Dendritic cell treated with granulocyte-macrophage colony-stimulating factor and Interleukin-4, amounts not matched to agents 40 ng/mL and 50 ng/mL, for 4 days (primary cell): ENCODE results near the gene PCDHGB7.
"Not testable (repeated sequence)": the region's sequence is repeated elsewhere in the genome, so short reads cannot be mapped to it uniquely, and the experiment has no call there.

Experiments
- H3K27ac Mint-ChIP-seq: one replicate; pipeline ENCODE4 v1.8.0; 2022; ENCODE audit warnings: mild to moderate bottlenecking, mixed read lengths
- H3K27me3 Mint-ChIP-seq: one replicate; pipeline ENCODE4 v1.8.0; 2022; ENCODE audit warnings: mild to moderate bottlenecking, mixed read lengths
- H3K36me3 Mint-ChIP-seq: one replicate; pipeline ENCODE4 v1.8.0; 2022; ENCODE audit warnings: low read depth, mixed read lengths
- H3K4me1 Mint-ChIP-seq: one replicate; pipeline ENCODE4 v1.8.0; 2022; ENCODE audit warnings: low read depth, mixed read lengths
- H3K4me3 Mint-ChIP-seq: one replicate; pipeline ENCODE4 v1.8.0; 2022; ENCODE audit warnings: mild to moderate bottlenecking, moderate library complexity, mixed read lengths
- H3K9me3 Mint-ChIP-seq: one replicate; pipeline ENCODE4 v1.8.0; 2022; ENCODE audit warnings: mixed read lengths
- intact Hi-C: fragments of 100-400 bp; cut with micrococcal nuclease; formaldehyde crosslinking; loops from one replicate; pipeline ENCODE4 v1.15.0; 2022

Gene PCDHGB7

DNA sequence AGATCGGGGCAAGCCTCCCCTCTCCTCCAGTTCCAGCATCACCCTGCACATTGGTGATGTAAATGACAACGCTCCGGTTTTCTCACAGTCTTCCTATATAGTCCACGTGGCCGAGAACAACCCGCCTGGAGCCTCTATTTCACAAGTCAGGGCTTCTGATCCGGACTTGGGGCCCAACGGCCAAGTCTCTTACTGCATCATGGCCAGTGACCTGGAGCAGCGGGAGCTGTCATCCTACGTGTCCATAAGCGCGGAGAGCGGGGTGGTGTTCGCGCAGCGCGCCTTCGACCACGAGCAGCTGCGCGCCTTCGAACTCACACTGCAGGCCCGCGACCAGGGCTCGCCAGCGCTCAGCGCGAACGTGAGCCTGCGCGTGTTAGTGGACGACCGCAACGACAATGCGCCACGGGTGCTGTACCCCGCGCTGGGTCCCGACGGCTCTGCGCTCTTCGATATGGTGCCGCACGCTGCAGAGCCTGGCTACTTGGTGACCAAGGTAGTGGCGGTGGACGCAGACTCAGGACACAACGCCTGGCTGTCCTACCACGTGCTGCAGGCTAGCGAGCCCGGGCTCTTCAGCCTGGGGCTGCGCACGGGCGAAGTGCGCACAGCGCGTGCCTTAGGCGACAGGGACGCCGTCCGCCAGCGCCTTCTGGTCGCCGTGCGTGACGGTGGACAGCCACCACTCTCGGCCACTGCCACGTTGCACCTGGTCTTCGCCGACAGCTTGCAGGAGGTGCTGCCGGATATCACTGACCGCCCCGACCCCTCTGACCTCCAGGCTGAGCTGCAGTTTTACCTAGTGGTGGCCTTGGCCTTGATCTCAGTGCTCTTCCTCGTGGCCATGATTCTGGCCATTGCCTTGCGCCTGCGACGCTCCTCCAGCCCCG is 28.1 kb upstream of the PCDHGB7 start:
- peaks cover 73% of the 10 kb centered on the region for H3K27me3 Mint-ChIP-seq
- H3K4me3 Mint-ChIP-seq = no peak overlapping the region
- intact Hi-C loops = no loop called here
- H3K27ac Mint-ChIP-seq = no peak overlapping the region
- no peaks in the 10 kb centered on the region for H3K4me1 Mint-ChIP-seq
- peaks cover 57% of the 10 kb centered on the region for H3K9me3 Mint-ChIP-seq
- H3K36me3 Mint-ChIP-seq = peaks cover 7% of the 10 kb centered on the region

DNA sequence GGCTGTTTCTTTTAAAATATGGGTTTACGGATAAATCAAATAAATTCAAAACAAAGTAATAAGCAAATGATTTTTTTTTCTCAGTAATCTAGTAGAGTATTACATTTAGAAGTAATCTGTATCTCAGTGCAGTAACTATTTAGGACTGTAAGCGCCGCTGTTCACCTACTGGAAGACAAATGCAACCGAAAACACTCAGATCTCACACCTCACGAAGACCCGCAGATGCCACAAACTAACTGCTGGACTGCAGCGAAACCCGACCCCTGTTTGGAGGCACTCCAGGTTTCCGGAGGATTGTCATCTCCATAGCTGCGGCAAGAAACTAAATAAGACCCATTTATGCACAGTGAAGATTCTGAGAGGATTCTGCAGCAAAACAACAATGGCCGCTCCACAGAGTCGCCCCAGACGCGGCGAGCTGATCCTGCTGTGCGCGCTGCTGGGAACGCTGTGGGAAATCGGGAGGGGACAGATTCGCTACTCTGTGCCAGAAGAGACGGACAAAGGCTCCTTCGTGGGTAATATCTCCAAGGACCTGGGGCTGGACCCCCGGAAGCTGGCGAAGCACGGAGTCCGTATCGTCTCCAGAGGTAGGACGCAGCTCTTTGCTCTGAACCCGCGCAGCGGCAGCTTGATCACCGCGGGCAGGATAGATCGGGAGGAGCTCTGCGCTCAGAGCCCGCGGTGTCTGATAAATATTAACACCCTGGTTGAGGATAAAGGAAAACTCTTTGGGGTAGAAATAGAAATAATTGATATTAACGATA is 24.9 kb upstream of the PCDHGB7 start, which contains the start of gene PCDHGA8:
Gene PCDHGA8 (plus strand): TSS at position 205 of the 770 bp plus-strand sequence. CDS start 181 bp downstream, at position 386.
- Mint-ChIP-seq H3K27me3 (peaks cover 72% of the 10 kb centered on the region), H3K4me1 (no peaks in the 10 kb centered on the region), H3K36me3 (peaks cover 7% of the 10 kb centered on the region), H3K27ac (no peak within 1 kb of the TSS), H3K9me3 (peaks cover 59% of the 10 kb centered on the region), H3K4me3 (no peak within 1 kb of the TSS)
- intact Hi-C loops = no loop called here

DNA sequence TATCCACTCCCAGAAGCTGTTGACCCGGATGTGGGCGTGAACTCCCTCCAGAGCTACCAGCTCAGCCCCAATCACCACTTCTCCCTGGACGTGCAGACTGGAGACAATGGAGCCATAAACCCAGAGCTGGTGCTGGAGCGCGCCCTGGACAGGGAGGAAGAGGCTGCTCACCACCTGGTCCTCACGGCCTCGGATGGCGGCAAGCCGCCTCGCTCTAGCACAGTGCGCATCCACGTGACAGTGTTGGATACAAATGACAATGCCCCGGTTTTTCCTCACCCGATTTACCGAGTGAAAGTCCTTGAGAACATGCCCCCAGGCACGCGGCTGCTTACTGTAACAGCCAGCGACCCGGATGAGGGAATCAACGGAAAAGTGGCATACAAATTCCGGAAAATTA is 24.2 kb upstream of the PCDHGB7 start:
- Mint-ChIP-seq H3K4me1 (no peaks in the 10 kb centered on the region), H3K4me3 (no peak overlapping the region), H3K36me3 (peaks cover 7% of the 10 kb centered on the region), H3K27ac (no peak overlapping the region), H3K27me3 (peaks cover 72% of the 10 kb centered on the region), H3K9me3 (peaks cover 57% of the 10 kb centered on the region)
- intact Hi-C loops = no loop called here

DNA sequence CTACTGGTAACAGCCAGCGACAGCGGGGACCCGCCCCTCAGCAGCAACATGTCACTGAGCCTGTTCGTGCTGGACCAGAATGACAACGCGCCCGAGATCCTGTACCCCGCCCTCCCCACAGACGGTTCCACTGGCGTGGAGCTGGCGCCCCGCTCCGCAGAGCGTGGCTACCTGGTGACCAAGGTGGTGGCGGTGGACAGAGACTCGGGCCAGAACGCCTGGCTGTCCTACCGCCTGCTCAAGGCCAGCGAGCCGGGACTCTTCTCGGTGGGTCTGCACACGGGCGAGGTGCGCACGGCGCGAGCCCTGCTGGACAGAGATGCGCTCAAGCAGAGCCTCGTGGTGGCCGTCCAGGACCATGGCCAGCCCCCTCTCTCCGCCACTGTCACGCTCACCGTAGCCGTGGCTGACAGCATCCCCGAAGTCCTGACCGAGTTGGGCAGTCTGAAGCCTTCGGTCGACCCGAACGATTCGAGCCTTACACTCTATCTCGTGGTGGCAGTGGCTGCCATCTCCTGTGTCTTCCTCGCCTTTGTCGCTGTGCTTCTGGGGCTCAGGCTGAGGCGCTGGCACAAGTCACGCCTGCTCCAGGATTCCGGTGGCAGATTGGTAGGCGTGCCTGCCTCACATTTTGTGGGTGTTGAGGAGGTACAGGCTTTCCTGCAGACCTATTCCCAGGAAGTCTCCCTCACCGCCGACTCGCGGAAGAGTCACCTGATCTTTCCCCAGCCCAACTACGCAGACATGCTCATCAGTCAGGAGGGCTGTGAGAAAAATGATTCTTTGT is 22.9 kb upstream of the PCDHGB7 start:
- H3K4me1 Mint-ChIP-seq, H3K36me3 Mint-ChIP-seq, H3K4me3 Mint-ChIP-seq, intact Hi-C loops, H3K27ac Mint-ChIP-seq: not testable (repeated sequence)
- peaks cover 72% of the 10 kb centered on the region for H3K27me3 Mint-ChIP-seq
- peaks cover 55% of the 10 kb centered on the region for H3K9me3 Mint-ChIP-seq

DNA sequence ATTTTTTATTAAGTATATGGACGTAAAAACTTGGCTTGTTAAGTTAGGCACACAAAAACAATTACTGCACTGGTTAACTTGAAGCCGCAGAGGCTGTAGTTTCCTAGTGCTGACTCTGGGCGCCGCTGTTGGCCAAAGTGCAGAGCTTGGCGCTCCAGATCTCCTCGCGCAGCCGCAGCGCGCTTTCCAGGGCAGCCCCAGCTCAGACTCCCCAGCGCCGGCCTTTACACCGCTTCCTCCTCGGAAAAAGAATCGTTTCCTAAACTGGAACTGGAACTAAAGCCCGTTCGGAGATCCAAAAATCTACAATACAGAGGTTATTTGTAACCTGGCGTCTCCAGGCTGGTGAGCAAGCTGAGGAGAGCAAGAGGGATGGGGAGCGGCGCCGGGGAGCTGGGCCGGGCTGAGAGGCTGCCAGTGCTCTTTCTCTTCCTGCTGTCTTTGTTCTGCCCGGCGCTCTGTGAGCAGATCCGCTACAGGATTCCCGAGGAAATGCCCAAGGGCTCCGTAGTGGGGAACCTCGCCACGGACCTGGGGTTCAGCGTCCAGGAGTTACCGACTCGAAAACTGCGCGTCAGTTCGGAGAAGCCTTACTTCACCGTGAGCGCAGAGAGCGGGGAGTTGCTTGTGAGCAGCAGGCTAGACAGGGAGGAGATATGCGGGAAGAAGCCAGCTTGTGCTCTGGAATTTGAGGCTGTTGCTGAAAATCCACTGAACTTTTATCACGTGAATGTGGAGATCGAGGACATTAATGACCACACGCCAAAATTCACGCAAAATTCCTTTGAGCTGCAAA is 19.5 kb upstream of the PCDHGB7 start, which contains the start of gene PCDHGB5:
Gene PCDHGB5 (plus strand): TSS at position 192 of the 796 bp plus-strand sequence. CDS start 181 bp downstream, at position 373.
- peaks cover 49% of the 10 kb centered on the region for H3K9me3 Mint-ChIP-seq
- intact Hi-C loops, H3K27ac Mint-ChIP-seq, H3K4me1 Mint-ChIP-seq, H3K36me3 Mint-ChIP-seq: not testable (repeated sequence)
- H3K27me3 Mint-ChIP-seq = peaks cover 74% of the 10 kb centered on the region
- peak within 1 kb of the TSS; percentile 67 for H3K4me3 Mint-ChIP-seq

DNA sequence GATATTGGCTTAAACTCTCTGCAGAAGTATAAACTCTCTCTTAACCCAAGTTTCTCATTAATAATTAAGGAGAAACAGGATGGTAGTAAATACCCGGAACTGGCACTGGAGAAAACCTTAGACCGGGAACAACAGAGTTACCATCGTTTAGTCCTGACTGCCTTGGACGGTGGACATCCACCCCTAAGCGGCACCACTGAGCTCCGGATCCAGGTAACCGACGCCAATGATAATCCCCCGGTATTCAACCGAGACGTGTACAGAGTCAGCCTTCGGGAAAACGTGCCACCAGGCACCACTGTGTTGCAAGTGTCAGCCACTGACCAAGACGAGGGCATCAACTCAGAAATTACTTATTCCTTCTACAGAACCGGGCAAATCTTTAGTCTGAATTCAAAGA is 18.9 kb upstream of the PCDHGB7 start:
- H3K27ac Mint-ChIP-seq = no peak overlapping the region
- H3K27me3 Mint-ChIP-seq = peaks cover 74% of the 10 kb centered on the region
- H3K36me3 Mint-ChIP-seq = no peaks in the 10 kb centered on the region
- peaks cover 49% of the 10 kb centered on the region for H3K9me3 Mint-ChIP-seq
- intact Hi-C loops = no loop called here
- H3K4me3 Mint-ChIP-seq = no peak overlapping the region
- no peaks in the 10 kb centered on the region for H3K4me1 Mint-ChIP-seq

DNA sequence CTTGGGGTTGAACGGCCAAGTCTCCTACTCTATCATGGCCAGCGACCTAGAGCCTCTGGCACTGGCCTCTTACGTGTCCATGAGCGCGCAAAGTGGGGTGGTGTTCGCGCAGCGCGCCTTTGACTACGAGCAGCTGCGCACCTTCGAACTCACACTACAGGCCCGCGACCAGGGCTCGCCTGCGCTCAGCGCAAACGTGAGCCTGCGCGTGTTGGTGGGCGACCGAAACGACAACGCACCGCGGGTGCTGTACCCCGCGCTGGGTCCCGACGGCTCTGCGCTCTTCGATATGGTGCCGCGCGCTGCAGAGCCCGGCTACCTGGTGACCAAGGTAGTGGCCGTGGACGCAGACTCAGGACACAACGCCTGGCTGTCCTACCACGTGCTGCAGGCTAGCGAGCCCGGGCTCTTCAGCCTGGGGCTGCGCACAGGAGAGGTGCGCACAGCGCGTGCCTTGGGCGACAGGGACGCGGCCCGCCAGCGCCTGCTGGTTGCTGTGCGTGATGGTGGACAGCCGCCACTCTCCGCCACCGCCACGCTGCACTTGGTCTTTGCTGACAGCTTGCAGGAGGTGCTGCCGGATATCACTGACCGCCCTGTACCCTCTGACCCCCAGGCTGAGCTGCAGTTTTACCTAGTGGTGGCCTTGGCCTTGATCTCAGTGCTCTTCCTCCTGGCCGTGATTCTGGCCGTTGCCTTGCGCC is 17.8 kb upstream of the PCDHGB7 start:
- Mint-ChIP-seq H3K4me3 (no peak overlapping the region), H3K9me3 (peaks cover 45% of the 10 kb centered on the region), H3K27ac (no peak overlapping the region), H3K4me1 (no peaks in the 10 kb centered on the region), H3K27me3 (peaks cover 76% of the 10 kb centered on the region), H3K36me3 (no peaks in the 10 kb centered on the region)
- intact Hi-C loops = no loop called here

DNA sequence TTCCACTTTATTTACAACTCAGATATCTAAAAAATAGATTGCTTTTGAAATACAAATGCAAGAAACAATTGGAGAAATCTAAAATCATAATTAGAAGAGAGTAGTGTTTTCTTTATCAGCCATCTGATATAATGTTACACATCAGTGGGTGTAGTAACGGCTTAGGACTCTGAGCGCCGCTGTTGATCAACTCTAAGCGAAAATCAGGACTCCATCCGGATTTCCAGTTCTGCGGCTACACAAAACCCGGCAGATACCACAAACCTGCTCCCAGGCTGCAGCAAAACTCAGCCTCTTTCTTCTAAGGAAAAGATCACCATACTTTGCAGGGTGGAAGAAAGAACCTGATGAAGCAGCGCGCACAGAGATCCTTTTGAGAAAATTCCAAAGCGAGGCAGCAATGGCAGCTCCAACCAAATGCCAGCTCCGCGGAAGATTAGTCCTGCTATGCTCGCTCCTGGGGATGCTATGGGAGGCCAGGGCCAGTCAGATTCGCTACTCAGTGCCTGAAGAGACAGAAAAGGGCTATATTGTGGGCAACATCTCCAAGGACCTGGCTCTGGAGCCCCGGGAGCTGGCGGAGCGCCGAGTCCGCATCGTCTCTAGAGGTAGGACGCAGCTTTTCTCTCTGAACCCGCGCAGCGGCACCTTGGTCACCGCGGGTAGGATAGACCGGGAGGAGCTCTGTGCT is 14.8 kb upstream of the PCDHGB7 start, which contains the start of gene PCDHGA9:
Gene PCDHGA9 (plus strand): TSS at position 226 of the 691 bp plus-strand sequence. CDS start 175 bp downstream, at position 401.
- Mint-ChIP-seq H3K27ac (no peak within 1 kb of the TSS), H3K4me3 (no peak within 1 kb of the TSS), H3K4me1 (no peaks in the 10 kb centered on the region), H3K9me3 (peaks cover 38% of the 10 kb centered on the region), H3K27me3 (peaks cover 77% of the 10 kb centered on the region), H3K36me3 (no peaks in the 10 kb centered on the region)
- intact Hi-C loops = no loop called here

DNA sequence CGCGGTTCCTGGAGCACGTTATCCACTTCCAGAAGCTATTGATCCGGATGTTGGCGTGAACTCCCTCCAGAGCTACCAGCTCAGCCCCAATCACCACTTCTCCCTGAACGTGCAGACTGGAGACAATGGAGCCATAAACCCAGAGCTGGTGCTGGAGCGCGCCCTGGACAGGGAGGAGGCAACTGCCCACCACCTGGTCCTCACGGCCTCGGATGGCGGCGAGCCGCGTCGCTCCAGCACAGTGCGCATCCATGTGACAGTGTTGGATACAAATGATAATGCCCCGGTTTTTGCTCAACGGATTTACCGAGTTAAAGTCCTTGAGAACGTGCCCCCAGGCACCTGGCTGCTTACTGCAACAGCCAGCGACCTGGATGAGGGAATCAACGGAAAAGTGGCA is 14.1 kb upstream of the PCDHGB7 start:
- Mint-ChIP-seq H3K27me3 (peaks cover 80% of the 10 kb centered on the region), H3K27ac (no peak overlapping the region), H3K4me1 (peaks cover 5% of the 10 kb centered on the region), H3K9me3 (peaks cover 44% of the 10 kb centered on the region), H3K36me3 (no peaks in the 10 kb centered on the region), H3K4me3 (no peak overlapping the region)
- intact Hi-C loops = no loop called here

DNA sequence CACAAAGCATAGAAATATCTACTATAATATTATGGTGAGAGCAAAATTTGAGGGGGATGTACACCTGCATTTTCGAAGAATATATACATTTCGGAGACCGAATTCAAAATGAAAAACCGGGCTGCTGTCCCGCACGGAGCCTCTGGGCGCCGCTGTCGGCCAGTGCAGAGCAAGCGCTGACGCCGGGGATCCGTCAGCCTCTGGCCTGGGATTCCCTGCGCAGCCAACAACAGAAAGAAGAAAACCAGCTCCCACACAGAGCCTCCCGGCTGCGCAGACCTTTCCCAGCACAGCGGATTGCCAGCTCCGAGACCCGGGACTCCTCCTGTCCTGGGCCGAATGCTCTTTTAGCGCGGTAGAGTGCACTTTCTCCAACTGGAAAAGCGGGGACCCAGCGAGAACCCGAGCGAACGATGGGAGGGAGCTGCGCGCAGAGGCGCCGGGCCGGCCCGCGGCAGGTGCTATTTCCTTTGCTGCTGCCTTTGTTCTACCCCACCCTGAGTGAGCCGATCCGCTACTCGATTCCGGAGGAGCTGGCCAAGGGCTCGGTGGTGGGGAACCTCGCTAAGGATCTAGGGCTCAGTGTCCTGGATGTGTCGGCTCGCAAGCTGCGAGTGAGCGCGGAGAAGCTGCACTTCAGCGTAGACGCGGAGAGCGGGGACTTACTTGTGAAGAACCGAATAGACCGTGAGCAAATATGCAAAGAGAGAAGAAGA is 9.5 kb upstream of the PCDHGB7 start, which contains the start of gene PCDHGB6:
Gene PCDHGB6 (plus strand): TSS at position 232 of the 716 bp plus-strand sequence. CDS start 182 bp downstream, at position 414.
- H3K4me1 Mint-ChIP-seq, intact Hi-C loops, H3K36me3 Mint-ChIP-seq, H3K27ac Mint-ChIP-seq: not testable (repeated sequence)
- peak within 1 kb of the TSS; percentile 74 for H3K4me3 Mint-ChIP-seq
- peaks cover 41% of the 10 kb centered on the region for H3K9me3 Mint-ChIP-seq
- peaks cover 84% of the 10 kb centered on the region for H3K27me3 Mint-ChIP-seq

DNA sequence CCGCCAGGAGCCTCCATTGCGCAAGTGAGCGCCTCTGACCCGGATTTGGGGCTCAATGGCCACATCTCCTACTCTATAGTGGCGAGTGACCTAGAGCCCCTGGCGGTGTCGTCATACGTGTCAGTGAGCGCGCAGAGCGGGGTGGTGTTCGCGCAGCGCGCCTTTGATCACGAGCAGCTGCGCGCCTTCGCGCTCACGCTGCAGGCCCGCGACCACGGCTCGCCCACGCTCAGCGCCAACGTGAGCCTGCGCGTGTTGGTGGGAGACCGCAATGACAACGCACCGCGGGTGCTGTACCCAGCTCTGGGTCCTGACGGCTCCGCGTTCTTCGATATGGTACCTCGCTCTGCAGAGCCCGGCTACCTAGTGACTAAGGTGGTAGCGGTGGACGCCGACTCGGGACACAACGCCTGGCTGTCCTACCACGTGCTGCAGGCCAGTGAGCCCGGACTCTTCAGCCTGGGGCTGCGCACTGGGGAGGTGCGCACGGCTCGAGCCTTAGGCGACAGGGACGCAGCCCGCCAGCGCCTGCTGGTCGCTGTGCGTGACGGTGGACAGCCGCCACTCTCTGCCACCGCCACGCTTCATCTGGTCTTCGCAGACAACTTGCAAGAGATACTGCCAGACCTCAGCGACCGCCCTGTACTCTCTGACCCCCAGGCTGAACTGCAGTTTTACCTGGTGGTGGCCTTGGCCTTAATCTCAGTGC is 7.7 kb upstream of the PCDHGB7 start:
- intact Hi-C loops = loop anchor here (10.0 kb wide), 1 partner anchor 85 kb away; the partner anchor contains the start of gene TAF7
- Mint-ChIP-seq H3K9me3 (peaks cover 28% of the 10 kb centered on the region), H3K36me3 (no peaks in the 10 kb centered on the region), H3K27me3 (peaks cover 84% of the 10 kb centered on the region), H3K4me1 (peaks cover 18% of the 10 kb centered on the region), H3K27ac (no peak overlapping the region), H3K4me3 (no peak overlapping the region)
